Skeletal muscle satellite cell (primary cell): ENCODE measurements around the gene RPE. TPM values are rescaled to one million over a fixed set of nuclear protein-coding genes. Genes with fewer than 3 reads are reported as not detected.

Experiments
- H3K27me3 ChIP-seq: 2 replicates; pipeline ENCODE4 v1.7.0; 2013; ENCODE audit warnings: low read length; ENCODE audit not compliant: control insufficient read depth, insufficient read depth
- H3K36me3 ChIP-seq: 2 replicates; pipeline ENCODE4 v1.7.0; 2013; ENCODE audit warnings: mild to moderate bottlenecking, control low read depth, low read length; ENCODE audit not compliant: insufficient read depth
- H3K4me1 ChIP-seq: 2 replicates; pipeline ENCODE4 v1.7.0; 2013; ENCODE audit warnings: low read length; ENCODE audit not compliant: control insufficient read depth, insufficient read depth
- H3K4me2 ChIP-seq: 2 replicates; pipeline ENCODE4 v1.7.0; 2013; ENCODE audit warnings: mild to moderate bottlenecking, low read length
- H3K4me3 ChIP-seq: 2 replicates; pipeline ENCODE4 v1.7.0; 2013; ENCODE audit warnings: low read length
- H3K9ac ChIP-seq: 2 replicates; pipeline ENCODE4 v1.7.0; 2013; ENCODE audit warnings: mild to moderate bottlenecking, low read depth, low read length, moderate library complexity
- H3K9me3 ChIP-seq: replicated peaks from 2 replicates; pipeline ENCODE4 v1.7.0; 2013; ENCODE audit warnings: mild to moderate bottlenecking, control low read depth, low read length
- total RNA-seq: library from RNA; depleted of rRNA; stranded (reverse); fragments of >200 nt; gene quantifications from 2 replicates; pipeline ENCODE4 v1.2.3, GENCODE V29; 2012; rRNA removed

RPE gene
- 66.2 and 89.5 TPM in 2 replicates for total RNA-seq

DNA sequence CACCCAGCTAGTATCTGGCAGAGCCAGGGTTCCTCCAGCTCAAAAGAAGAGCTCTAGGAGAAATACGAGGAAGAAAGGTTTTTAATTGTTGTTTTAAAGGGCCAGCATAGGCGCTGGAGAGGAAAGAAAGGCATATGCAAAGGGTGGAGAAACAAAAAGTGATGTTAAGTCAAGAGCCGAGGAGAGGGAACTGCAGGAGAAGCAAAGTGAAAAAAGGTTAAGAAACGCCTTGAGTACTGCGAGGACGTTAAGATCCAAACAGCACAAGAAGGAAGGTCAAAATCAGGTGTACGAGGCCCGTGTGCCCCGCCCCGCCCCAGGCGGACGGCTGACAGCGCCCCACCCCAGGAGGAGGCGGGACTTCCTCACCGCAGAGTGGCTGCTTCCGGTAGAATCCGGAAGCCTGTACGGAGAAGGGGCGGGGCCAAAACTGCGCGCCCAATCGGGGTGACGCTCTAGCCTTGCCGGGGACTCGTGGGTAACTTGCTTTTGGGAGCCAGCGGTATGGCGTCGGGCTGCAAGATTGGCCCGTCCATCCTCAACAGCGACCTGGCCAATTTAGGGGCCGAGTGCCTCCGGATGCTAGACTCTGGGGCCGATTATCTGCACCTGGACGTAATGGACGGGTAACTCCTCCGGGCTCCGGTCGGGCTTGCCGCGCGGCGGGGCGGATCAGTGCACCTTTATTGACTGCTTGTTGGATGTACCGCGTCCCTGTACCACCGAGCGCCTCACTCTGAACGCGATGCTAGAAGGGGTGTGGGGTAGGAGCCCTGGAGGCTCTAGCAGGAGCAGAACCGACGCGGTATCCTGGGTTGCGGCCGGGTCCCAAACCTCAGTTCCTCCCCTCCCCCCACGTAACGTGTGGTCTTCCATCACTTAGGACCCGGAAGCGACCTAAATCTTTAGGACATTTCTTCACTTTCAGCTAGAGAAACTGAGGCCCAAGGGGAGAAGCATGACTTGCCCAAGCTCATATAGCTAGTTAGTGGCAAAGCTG is at the start of gene RPE:
Gene RPE, plus strand, starts transcription at position 481 of the 1,000 bp plus-strand sequence. Its CDS starts 24 bp downstream, at position 505.
- no peaks in the 10 kb centered on the region for H3K9me3 ChIP-seq

GRCh38 chr2:209956271-209956670 is 46.2 kb upstream of the RPE start:
- Histone ChIP-seq H3K27me3 (no peaks in the 10 kb centered on the region), H3K4me2 (no peak overlapping the region), H3K4me3 (no peak overlapping the region), H3K36me3 (no peaks in the 10 kb centered on the region), H3K9ac (no peak overlapping the region), H3K9me3 (no peaks in the 10 kb centered on the region), H3K4me1 (no peaks in the 10 kb centered on the region)

More for the DNA sequence above, at the start of gene RPE:
- H3K36me3 ChIP-seq = no peaks in the 10 kb centered on the region
- H3K4me3 ChIP-seq = peak within 1 kb of the TSS; percentile 97
- peak within 1 kb of the TSS; percentile 95 for H3K9ac ChIP-seq
- H3K4me2 ChIP-seq = peak within 1 kb of the TSS; percentile 88
- H3K27me3 ChIP-seq = no peaks in the 10 kb centered on the region
- H3K4me1 ChIP-seq = peaks cover 26% of the 10 kb centered on the region

DNA sequence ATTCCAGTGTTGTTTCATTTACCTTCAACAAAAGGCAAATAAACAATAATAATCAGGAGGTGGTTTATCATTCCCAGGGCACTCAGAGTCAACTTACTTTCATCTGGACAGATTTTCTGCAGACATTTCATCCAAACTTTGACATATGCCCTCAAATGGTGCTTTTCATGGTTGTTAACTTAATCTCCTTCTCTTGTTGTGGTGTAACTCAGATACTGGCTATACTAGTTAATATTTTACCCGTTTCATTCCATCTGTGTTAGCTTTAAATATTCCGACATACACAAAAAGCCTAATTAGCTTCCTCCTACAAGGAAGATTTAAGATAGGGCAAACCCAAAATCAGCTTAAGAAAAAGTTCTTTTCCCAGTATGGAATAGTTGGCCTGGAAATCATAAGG is 44.4 kb upstream of the RPE start:
- no peaks in the 10 kb centered on the region for H3K27me3 ChIP-seq
- H3K4me1 ChIP-seq = no peaks in the 10 kb centered on the region
- no peaks in the 10 kb centered on the region for H3K36me3 ChIP-seq
- no peak overlapping the region for H3K4me2 ChIP-seq
- H3K9ac ChIP-seq = no peak overlapping the region
- no peak overlapping the region for H3K4me3 ChIP-seq
- no peaks in the 10 kb centered on the region for H3K9me3 ChIP-seq

GRCh38 chr2:209960045-209960444 is 42.4 kb upstream of the RPE start:
- Histone ChIP-seq H3K27me3 (no peaks in the 10 kb centered on the region), H3K9ac (no peak overlapping the region), H3K9me3 (no peaks in the 10 kb centered on the region), H3K36me3 (no peaks in the 10 kb centered on the region), H3K4me1 (no peaks in the 10 kb centered on the region), H3K4me3 (no peak overlapping the region), H3K4me2 (no peak overlapping the region)

GRCh38 chr2:209960676-209961630 is 41.5 kb upstream of the RPE start:
- H3K27me3 ChIP-seq = no peaks in the 10 kb centered on the region
- H3K9me3 ChIP-seq = no peaks in the 10 kb centered on the region
- no peak overlapping the region for H3K4me3 ChIP-seq
- no peaks in the 10 kb centered on the region for H3K36me3 ChIP-seq
- H3K4me1 ChIP-seq = no peaks in the 10 kb centered on the region
- no peak overlapping the region for H3K4me2 ChIP-seq
- H3K9ac ChIP-seq = no peak overlapping the region

GRCh38 chr2:209965723-209966122 is 36.7 kb upstream of the RPE start:
- Histone ChIP-seq H3K9me3 (no peaks in the 10 kb centered on the region), H3K9ac (no peak overlapping the region), H3K4me3 (no peak overlapping the region), H3K27me3 (no peaks in the 10 kb centered on the region), H3K4me1 (no peaks in the 10 kb centered on the region), H3K4me2 (no peak overlapping the region), H3K36me3 (no peaks in the 10 kb centered on the region)

- Histone ChIP-seq H3K9me3 (no peaks in the 10 kb centered on the region), H3K4me2 (no peak overlapping the region), H3K4me3 (no peak overlapping the region), H3K9ac (no peak overlapping the region), H3K4me1 (no peaks in the 10 kb centered on the region), H3K27me3 (peaks cover 4% of the 10 kb centered on the region), H3K36me3 (no peaks in the 10 kb centered on the region)
Observed at GRCh38 chr2:209969692-209970091, 32.7 kb upstream of the RPE start.

DNA sequence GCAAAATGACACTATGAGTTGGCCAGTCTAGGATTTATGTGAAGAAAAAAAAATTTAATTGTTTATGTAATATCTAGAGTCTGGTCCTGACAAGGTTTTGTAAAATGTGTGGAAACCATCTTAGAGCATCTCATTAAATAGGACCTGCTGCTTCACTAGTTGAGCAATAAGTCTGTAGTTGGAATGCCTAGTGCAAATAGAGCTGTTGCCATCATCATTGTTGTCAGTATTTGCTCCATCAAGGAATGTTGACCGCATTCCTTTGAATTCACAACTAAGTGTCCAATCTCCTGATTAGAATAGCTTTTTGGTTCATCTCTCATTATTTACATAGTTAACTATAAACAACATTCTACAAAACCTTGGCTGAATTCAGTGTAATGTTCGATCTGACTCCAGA is 32.2 kb upstream of the RPE start:
- no peak overlapping the region for H3K9ac ChIP-seq
- no peak overlapping the region for H3K4me3 ChIP-seq
- H3K9me3 ChIP-seq = no peaks in the 10 kb centered on the region
- peaks cover 4% of the 10 kb centered on the region for H3K27me3 ChIP-seq
- H3K4me2 ChIP-seq = no peak overlapping the region
- no peaks in the 10 kb centered on the region for H3K4me1 ChIP-seq
- no peaks in the 10 kb centered on the region for H3K36me3 ChIP-seq

DNA sequence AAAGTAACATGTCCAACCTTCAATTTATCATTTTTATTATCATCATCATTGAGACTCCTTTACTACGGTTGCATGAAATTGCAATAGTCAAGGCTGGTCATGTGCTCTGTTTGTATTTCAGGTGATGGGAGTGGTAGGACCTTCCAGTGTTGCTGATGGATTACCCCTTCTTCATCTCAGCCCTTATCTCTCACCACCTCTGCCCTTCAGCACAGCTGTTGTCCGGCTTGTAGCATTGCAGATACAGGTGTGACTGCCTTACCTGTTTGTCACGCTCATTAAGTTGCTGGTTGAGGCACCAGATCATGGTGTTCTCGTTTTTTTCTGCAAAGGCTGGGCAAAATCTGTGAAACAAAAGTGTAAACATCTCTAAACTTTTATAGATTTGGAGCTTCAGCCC is 31.7 kb upstream of the RPE start:
- Histone ChIP-seq H3K4me3 (no peak overlapping the region), H3K36me3 (no peaks in the 10 kb centered on the region), H3K4me1 (no peaks in the 10 kb centered on the region), H3K27me3 (peaks cover 4% of the 10 kb centered on the region), H3K9me3 (no peaks in the 10 kb centered on the region), H3K9ac (no peak overlapping the region), H3K4me2 (no peak overlapping the region)

DNA sequence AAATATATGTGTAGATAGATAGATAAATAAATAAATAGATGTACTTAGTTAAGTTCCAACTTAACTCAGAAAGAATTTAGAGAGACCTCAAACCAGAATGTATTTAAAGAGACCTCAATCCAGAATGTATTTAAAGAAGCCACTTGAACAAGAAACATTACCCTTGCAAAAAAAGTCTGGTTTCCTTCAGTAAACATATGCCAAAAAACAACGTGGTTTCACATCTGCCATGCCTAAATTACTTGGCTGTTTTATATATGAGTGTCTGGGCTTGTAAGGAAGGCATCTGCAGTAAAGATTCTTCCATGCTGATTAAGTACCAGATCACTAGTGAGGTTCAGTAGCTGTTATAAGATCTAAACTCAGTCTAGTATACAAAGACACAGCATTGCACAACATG is 29.1 kb upstream of the RPE start:
- no peak overlapping the region for H3K4me3 ChIP-seq
- H3K36me3 ChIP-seq = no peaks in the 10 kb centered on the region
- H3K4me1 ChIP-seq = no peaks in the 10 kb centered on the region
- H3K27me3 ChIP-seq = peaks cover 4% of the 10 kb centered on the region
- no peak overlapping the region for H3K4me2 ChIP-seq
- no peaks in the 10 kb centered on the region for H3K9me3 ChIP-seq
- H3K9ac ChIP-seq = no peak overlapping the region

GRCh38 chr2:209974576-209974975 is 27.9 kb upstream of the RPE start:
- Histone ChIP-seq H3K4me3 (no peak overlapping the region), H3K4me2 (no peak overlapping the region), H3K4me1 (no peaks in the 10 kb centered on the region), H3K9ac (no peak overlapping the region), H3K9me3 (no peaks in the 10 kb centered on the region), H3K36me3 (no peaks in the 10 kb centered on the region), H3K27me3 (peaks cover 4% of the 10 kb centered on the region)
